Measurements from ENCODE around the gene PEX14.

Gene PEX14

DNA sequence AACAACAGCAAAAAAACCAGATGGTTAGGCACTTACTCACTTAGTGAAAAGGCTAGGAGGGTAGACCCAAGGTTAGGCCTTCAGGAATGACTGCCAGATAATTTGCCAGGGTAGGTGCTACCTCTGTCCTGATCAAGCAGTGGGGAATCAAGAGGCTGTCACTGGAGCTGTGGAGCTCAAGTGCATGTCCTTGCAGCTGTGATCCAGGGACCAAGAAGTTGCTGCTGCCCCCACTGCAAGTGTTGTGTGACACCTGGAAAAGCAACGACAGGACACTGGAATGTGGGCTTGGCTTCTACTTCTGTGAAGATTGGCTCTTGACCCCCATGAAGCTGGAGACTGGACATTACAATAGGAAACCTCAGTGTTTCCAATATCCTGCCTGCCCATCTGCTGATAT, 72.1 kb downstream of the PEX14 start:
- peak; percentile 45 for DNase-seq (ENCODE audit: low spot score)

- DNase-seq (ENCODE audit: low spot score): no peak
These were observed 75.3 kb downstream of the PEX14 start for GRCh38 chr1:10549904-10550664.

DNA sequence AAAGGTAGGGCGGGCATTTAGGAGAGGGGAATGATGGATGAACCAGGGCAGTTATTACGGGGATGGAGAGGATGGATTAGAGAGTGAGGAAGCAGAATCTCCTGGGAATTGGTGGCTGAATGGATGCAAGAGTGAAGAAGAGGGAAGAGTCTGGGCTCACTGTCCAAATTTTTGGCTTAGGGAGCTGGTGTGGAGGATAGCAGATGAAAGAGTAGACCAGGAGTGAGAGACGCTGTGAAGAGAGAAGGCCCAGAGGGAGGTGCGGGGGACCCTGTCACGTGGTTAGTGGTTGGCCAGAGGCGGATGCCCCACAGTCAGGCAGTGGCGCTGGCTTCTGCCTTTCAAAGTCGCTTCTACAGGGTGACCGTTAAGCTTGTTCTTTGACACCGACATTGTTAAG, 78.4 kb downstream of the PEX14 start:
- no peak for DNase-seq (ENCODE audit: low spot score)

DNA sequence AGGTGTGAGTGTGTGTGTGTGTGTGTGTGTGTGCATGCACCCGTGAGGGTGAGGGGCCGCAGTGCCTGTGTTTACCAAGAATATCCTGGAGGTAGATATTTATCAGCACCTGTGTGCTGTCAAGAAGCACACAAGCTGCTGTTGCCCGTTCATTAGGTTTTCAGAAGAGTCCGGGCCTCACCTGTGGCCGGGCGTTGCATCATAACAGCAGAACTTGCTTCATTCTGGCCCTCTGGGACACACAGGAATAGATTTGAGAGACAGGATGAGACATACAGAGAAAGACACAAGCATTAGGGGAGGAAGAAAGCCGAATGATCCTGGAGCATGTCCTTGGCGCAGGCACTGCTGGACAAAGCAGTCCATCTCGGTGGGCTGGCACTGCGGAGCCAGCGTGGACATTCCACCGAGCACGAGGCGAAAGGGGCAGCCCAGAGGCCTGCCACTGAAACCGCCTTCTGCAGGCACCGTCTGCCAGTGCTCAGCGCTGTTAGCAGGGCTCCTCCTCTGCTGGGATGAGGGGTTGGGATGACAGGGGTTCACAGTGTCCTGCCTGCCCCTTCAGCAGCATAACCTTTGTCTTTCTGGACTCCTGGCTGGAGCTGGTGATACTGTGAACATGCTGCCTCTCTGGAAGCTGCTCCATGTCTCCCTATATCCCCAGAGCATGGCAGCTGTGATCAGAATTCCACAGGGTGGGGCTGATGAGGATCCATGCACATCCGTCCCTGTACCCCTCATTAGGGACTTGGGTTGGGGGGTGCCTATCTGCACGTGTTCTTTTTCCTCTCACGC, 81.1 kb downstream of the PEX14 start:
- DNase-seq (ENCODE audit: low spot score): peak; percentile 17

- no peak for DNase-seq (ENCODE audit: low spot score)
These were observed 81.8 kb downstream of the PEX14 start for GRCh38 chr1:10556430-10557005.

- DNase-seq (ENCODE audit: low spot score): no peak
These were observed 83.0 kb downstream of the PEX14 start for GRCh38 chr1:10557714-10558113.

- DNase-seq (ENCODE audit: low spot score): no peak
These were observed 84.6 kb downstream of the PEX14 start for GRCh38 chr1:10559386-10559785.

DNA sequence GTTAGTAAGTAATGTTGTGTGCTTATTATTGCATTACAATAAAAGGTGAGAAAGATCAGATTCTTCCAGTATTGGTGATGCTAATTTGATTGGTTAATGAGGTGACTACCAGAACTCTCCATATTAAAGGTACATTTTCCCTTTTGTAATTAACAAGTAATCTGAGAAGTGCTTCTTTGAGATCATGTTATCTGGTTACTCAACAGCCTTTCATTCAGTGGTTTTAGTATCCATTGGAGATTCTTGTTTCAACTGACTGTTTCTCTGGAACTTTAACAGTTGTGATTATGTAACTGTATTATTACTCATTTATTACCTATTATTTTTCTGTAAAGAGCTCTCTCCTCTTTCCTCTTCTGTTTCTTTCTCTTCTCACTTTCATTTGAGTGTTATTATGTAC, 86.7 kb downstream of the PEX14 start:
- DNase-seq (ENCODE audit: low spot score): peak; percentile 32

GRCh38 chr1:10561955-10562354, 87.2 kb downstream of the PEX14 start:
- no peak for DNase-seq (ENCODE audit: low spot score)

GRCh38 chr1:10564063-10564462, 89.3 kb downstream of the PEX14 start:
- no peak for DNase-seq (ENCODE audit: low spot score)

DNA sequence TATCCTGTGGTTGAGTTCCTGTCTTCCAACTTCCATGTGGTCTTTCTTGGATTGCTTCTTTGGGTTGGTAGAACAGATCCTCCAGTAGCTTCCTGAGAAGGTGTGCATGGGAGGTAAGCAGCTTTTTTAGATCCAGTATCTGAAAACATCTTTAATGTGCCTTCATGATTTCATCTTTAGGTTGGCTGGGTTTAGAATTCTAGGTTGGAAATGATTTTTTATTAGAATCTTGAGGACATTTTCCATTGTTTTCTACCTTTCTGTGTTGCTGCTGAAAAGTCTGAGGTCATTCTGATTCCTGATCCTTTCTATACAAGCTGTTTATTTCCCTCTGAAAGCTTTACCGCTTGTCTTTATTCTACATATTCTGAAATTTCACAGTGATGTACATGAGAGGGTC, 94.8 kb downstream of the PEX14 start:
- DNase-seq (ENCODE audit: low spot score): no peak

DNA sequence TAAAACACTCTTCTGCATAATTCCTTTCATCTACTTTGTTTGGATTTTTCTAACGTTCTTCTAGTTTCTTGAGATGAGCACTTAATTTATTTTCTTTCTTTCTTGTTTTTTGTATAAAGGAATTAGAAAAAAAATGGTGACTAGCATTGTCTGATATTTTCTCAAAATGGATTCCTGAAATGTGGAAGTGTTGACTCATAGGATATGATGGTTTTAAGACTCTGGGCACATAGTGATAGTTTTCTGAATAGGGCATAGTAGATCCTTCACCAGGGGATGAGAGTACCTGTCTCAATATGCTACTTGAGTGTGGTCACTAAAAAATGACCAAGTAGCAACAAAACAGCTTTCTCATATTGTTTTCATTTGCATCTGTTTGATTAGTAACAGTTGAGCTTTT, 100.9 kb downstream of the PEX14 start:
- DNase-seq (ENCODE audit: low spot score): peak; percentile 83

DNA sequence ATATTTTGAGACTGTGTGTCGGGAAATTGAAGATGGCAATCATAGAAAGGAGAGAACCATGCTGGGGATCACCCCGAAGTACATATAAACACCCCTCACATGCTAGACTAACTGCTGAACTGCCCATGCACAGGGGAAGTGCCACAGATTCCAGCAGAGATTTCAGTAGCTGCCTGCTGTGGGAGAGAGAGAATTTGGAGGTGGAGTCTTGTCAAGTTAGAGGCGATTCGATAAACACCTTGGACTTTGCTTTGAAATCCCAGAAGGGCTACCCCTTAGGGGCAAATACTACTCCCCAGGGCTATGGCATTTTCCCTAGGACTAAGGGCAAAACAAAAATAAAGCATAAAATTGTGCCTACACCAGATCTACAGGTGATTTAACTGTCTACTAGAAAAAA, 103.3 kb downstream of the PEX14 start:
- DNase-seq (ENCODE audit: low spot score): no peak

DNA sequence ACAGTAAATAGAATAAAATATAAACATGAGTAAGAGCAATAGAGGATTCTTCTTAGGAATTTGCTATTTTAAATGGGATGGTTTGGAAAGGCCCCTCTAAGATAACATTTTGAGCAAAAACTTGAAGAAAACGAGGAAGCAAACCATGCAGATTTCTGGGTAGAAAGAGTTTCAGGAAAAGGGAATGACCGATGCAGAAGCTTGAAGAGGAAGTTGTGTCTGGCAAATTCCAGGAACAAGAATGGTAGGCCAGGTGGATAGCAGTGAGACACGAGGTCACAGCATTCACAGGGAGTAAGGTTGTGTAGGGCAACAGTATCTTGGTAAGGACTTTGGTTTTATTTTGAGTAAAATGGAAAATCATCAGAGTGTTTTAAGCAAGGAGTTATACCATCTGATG, 108.9 kb downstream of the PEX14 start:
- DNase-seq (ENCODE audit: low spot score): no peak

DNA sequence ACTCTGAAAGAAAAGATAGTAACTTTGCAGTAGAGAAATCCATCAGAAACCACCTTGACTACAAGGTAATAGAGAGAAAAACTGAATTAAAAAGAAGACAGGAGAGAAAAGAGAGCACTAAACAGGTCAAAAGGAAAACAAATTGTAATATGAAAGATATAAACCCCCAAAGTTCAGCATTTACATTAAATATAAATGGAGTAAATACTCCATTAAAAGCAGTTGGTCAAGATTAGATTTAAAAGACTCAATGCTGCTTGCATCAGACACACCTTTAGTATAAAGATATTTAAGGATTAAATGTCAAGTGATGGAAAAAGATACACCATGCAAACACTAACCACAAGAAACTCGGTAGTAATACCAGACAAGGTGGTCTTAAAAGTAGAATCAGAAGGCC, 110.5 kb downstream of the PEX14 start:
- no peak for DNase-seq (ENCODE audit: low spot score)

DNA sequence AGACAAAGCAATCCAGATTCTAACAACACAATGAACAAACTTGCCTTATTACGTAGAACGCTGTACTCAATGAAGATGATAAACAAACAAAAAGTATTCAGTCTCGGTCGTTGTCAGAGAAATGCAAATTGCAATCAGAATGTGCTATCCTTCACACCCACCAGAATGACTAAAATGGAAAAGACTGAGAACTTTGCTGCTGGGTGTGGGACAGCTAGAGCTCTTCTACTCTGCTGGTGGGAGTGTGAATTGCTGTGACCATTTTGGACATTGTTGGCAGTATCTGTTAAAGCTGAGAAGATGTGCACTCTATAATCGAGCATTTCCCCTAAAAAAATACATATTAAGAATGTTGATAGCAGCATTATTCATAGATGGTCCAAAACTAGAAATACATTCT, 111.4 kb downstream of the PEX14 start:
- DNase-seq (ENCODE audit: low spot score): no peak

DNA sequence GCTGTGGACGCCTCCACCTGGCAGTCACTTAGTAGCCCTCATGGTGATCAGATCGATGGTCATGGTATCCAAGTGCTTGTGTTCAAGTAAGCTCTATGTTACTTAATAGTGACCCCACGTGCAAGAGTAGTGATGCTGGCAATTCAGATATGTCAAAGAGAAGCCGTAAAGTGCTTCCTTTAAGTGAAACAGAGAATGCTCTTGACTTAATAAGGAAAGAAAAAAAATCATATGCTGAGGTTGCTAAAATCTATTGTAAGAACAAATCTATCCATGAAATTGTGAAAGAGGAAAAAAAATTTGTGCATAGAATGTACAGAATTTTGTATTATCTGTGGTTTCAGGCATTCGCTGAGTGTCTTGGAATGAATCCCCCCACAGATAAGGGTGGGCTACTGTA, 113.9 kb downstream of the PEX14 start:
- DNase-seq (ENCODE audit: low spot score): no peak

- DNase-seq (ENCODE audit: low spot score): no peak
These were observed 114.3 kb downstream of the PEX14 start for GRCh38 chr1:10589074-10589473.

DNA sequence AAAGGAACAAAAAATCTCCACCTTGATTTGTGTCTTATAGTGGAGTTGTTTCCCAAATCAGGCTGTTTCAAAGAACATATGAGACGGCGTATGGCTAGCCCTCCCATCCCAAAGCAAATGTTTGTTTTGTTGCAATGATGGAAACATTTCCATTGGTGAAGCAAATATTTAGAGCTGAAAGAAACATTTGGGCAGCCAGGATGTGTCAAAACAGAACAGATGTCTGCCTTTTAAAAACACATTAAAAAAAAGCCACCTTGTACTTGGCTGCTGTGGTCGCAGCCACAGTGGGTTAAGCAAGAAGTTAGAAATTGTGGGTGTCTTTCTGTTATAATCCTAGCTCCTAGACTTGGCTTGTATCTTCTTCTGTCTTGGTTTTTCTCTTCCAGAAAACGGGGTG, 116.3 kb downstream of the PEX14 start:
- DNase-seq (ENCODE audit: low spot score): no peak

DNA sequence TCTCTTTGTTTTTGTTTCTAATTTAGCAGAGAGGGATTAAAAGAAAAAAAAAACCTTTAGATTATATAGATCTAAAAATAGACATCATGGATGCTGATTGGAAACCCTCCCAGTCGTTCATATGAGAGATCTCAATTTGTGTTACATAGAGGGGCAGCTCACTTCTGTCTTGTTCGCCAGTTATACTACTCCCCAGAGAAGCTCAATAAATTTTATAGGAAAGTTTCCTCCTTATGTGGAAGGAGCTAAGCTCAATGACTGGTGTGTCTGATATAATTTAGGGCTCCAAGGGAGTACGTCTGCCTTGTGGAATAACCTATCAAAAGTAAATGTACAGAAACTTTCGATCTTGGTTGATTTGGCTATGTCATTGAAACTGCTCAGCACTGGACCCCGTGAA, 117.6 kb downstream of the PEX14 start:
- no peak for DNase-seq (ENCODE audit: low spot score)

GRCh38 chr1:10593750-10594149, 119.0 kb downstream of the PEX14 start:
- DNase-seq (ENCODE audit: low spot score): no peak

GRCh38 chr1:10594595-10595223, 120.0 kb downstream of the PEX14 start:
- no peak for DNase-seq (ENCODE audit: low spot score)

DNA sequence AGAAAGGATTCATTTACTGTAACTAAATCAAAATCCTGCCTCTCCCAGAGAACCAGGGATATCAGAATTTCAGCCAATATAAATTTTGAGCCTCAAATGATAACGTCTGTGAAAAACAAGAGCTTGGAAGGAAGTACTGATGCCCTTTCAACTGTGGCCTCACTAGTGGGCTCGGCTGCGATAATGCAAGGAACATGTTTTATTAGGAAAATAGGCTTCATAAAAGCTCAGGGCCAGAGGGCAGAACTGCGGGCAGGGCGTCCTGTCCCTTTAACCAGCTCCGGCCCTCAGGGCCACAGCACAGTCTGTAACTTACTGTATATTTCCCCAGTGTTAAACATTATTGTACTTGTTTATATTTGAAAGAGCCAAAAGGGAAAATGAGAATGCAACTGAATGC, 122.0 kb downstream of the PEX14 start:
- no peak for DNase-seq (ENCODE audit: low spot score)

Data from kidney tubule cell (primary cell).